K562 (cell line): ENCODE data around the gene CEL. TPM values are rescaled to one million over a fixed set of nuclear protein-coding genes. Genes with fewer than 3 reads are reported as not detected.

Experiments used
- ATAC-seq: fragments of 200-7000 bp; cut with Tn5 transposase; 3 replicates; pipeline ENCODE4 v1.9.1; 2020; ENCODE audit warnings: moderate library complexity
- BruUV-seq: library from RNA; stranded (reverse); fragments of 400-500 nt; replicated peaks from 2 replicates; lab custom pipeline; 2021; lab: Mats Ljungman, UMichigan
- CTCF ChIA-PET: fragments of 300-600 bp; formaldehyde crosslinking; extraction: SDS; loops from one replicate; lab custom pipeline; 2021; ENCODE audit warnings: low intra/inter-chr PET ratio; lab: Yijun Ruan, JAX
- POLR2A ChIA-PET: fragments of 300-600, 350-650 bp; sonication (Branson Sonifier 250); formaldehyde crosslinking; extraction: SDS; loops from one replicate; lab custom pipeline; 2021; ENCODE audit warnings: antibody characterized with exemption, inconsistent platforms; lab: Yijun Ruan, JAX
- DNase-seq, 4 experiments: peaks; one replicate each; pipeline versions ENCODE4 v3.0.0 to v3.0.0-alpha.2; 2011 to 2018; ENCODE audit warnings: low spot score in 3 of 4, mixed read lengths in 3 of 4; ENCODE audit errors: extremely low read depth in 1 of 4
- FAIRE-seq: peaks from 2 replicates; lab custom pipeline; 2011; peaks lifted over from hg19 to GRCh38; lab: Jason Lieb, UNC
- H2AFZ ChIP-seq: 2 replicates; pipeline ENCODE4 v1.6.0; 2011; ENCODE audit warnings: low read depth, low read length, control low read depth, inconsistent platforms
- H3K27ac ChIP-seq: fragments of 200-600 bp; 3 replicates; pipeline ENCODE4 v1.8.0; 2011; ENCODE audit warnings: low read depth, mild to moderate bottlenecking, control low read depth, inconsistent platforms, low read length, moderate library complexity, mixed read lengths; ENCODE audit errors: extremely low read depth
- H3K27me3 ChIP-seq, 2 experiments: fragments of 300-600 bp in 1 of 2; 2 replicates in 1 of 2; 3 replicates in 1 of 2; pipeline versions ENCODE4 v1.6.0 to v1.8.0; 2011; ENCODE audit warnings: inconsistent platforms in 2 of 2, low read length in 2 of 2, mild to moderate bottlenecking in 1 of 2, mixed read lengths in 1 of 2, moderate library complexity in 1 of 2; ENCODE audit not compliant: control insufficient read depth in 2 of 2, insufficient read depth in 2 of 2
- H3K36me3 ChIP-seq: fragments of 300-600 bp; 3 replicates; pipeline ENCODE4 v1.8.0; 2011; ENCODE audit warnings: mild to moderate bottlenecking, low read length, inconsistent platforms; ENCODE audit not compliant: control insufficient read depth, insufficient read depth
- H3K4me1 ChIP-seq, 2 experiments: fragments of 200-600 bp in 1 of 2; replicated peaks in 1 of 2; 2 replicates in 1 of 2; 3 replicates in 1 of 2; pipeline versions ENCODE4 v1.5.1 to v1.8.0; 2011; ENCODE audit warnings: inconsistent platforms in 2 of 2, low read length in 2 of 2, mild to moderate bottlenecking in 1 of 2, mixed read lengths in 1 of 2, moderate library complexity in 1 of 2; ENCODE audit not compliant: control insufficient read depth in 2 of 2, insufficient read depth in 2 of 2
- H3K4me2 ChIP-seq: 2 replicates; pipeline ENCODE4 v1.6.1; 2011; ENCODE audit warnings: low read length, control low read depth, inconsistent platforms, mixed read lengths; ENCODE audit not compliant: insufficient read depth
- H3K4me3 ChIP-seq: fragments of 200-600 bp; sonication (generic), shearing (Covaris generic); 2 replicates; pipeline ENCODE4 v1.5.1; 2016; ENCODE audit warnings: control low read depth, inconsistent platforms
- H3K79me2 ChIP-seq: fragments of 200-600 bp; 3 replicates; pipeline ENCODE4 v1.8.0; 2011; ENCODE audit warnings: low read length, inconsistent platforms; ENCODE audit not compliant: control insufficient read depth, insufficient read depth
- H3K9ac ChIP-seq, 2 experiments: 2 replicates each; pipeline versions ENCODE4 v1.6.0 to v1.6.1; 2011; ENCODE audit warnings: low read depth in 2 of 2, low read length in 2 of 2, control low read depth in 1 of 2, inconsistent platforms in 1 of 2, mild to moderate bottlenecking in 1 of 2, mixed read lengths in 1 of 2; ENCODE audit not compliant: insufficient read depth in 1 of 2
- H3K9me1 ChIP-seq: one replicate; pipeline ENCODE4 v1.6.0; 2011; ENCODE audit warnings: inconsistent platforms, mild to moderate bottlenecking, low read length, moderate library complexity; ENCODE audit not compliant: control insufficient read depth, insufficient read depth
- H3K9me3 ChIP-seq: replicated peaks from 2 replicates; pipeline ENCODE4 v1.5.1; 2011; ENCODE audit warnings: low read depth, low read length, inconsistent platforms; ENCODE audit not compliant: control insufficient read depth, insufficient read depth
- H4K20me1 ChIP-seq: replicated peaks from 2 replicates; pipeline ENCODE4 v1.6.1; 2011; ENCODE audit warnings: low read length, inconsistent platforms, mixed read lengths; ENCODE audit not compliant: control insufficient read depth, insufficient read depth
- DEAF1 ChIP-seq: fragments of 450-650 bp; formaldehyde crosslinking; IDR thresholded peaks from 2 replicates; pipeline ENCODE4 v1.4.0; 2020; ENCODE audit warnings: mild to moderate bottlenecking, moderate library complexity
- EP400 ChIP-seq: fragments of 450-650 bp; IDR thresholded peaks from 2 replicates; pipeline ENCODE4 v1.6.1; 2017; ENCODE audit warnings: antibody characterized with exemption, mild to moderate bottlenecking, moderate library complexity
- GTF2A2 ChIP-seq: IDR thresholded peaks from 2 replicates; pipeline ENCODE4 v1.6.1; 2016; ENCODE audit warnings: mild to moderate bottlenecking, missing genetic modification characterization, missing compliant biosample characterization
- MEF2A ChIP-seq: IDR thresholded peaks from 2 replicates; pipeline ENCODE4 v1.6.1; 2011; ENCODE audit warnings: low read depth, mild to moderate bottlenecking, low read length, moderate library complexity; ENCODE audit not compliant: control insufficient read depth
- SMAD1 ChIP-seq: fragments of 150-350 bp; IDR thresholded peaks from 2 replicates; pipeline ENCODE4 v1.6.1; 2014; ENCODE audit warnings: low read length, low read depth; ENCODE audit not compliant: partially characterized antibody
- ZBTB11 ChIP-seq, 3 experiments: fragments of 200-800 bp in 1 of 3; fragments of 250-450 bp in 1 of 3; fragments of 450-650 bp in 1 of 3; sonication (Bioruptor Pico) in 1 of 3; sonication (Bioruptor generic) in 1 of 3; formaldehyde crosslinking in 1 of 3; IDR thresholded peaks; 2 replicates each; pipeline versions ENCODE4 v1.6.1 to v1.8.0; 2016 to 2022; ENCODE audit warnings: mild to moderate bottlenecking in 2 of 3, missing genetic modification characterization in 2 of 3, missing compliant biosample characterization in 1 of 3, moderate library complexity in 1 of 3
- ZNF239 ChIP-seq: fragments of 250-450 bp; sonication (Bioruptor Pico); IDR thresholded peaks from 2 replicates; pipeline ENCODE4 v1.4.0; 2020; ENCODE audit warnings: mild to moderate bottlenecking
- WGBS: fragments of 100-300 bp; shearing (Covaris generic); methylation state at CpG from one replicate; pipeline ENCODE4 v1.1.6; 2016; ENCODE audit warnings: low coverage, mixed read lengths; ENCODE audit not compliant: insufficient coverage; ENCODE audit errors: missing lambda C conversion rate; 5-methylcytosine and 5-hydroxymethylcytosine counted together
- in situ Hi-C: fragments of 300-500 bp; cut with MboI; formaldehyde crosslinking; loops from 4 replicates; pipeline ENCODE4 v1.15.0; 2018; ENCODE audit warnings: inconsistent platforms, mixed read lengths
- intact Hi-C: fragments of 100-400 bp; cut with micrococcal nuclease; formaldehyde crosslinking; loops from 2 replicates; pipeline ENCODE4 v1.14.2; 2022
- polyA plus RNA-seq, 8 experiments: library from polyadenylated mRNA; depleted of rRNA in 4 of 8; stranded (reverse) in 5 of 8; unstranded in 3 of 8; fragments of >200 nt; fragmentation: Nextera tagmentation in 2 of 8; fragmentation: Illumina TruSeq in 1 of 8; extraction: Ambion mirVana in 2 of 8; extraction: Trizol in 1 of 8; gene quantifications; 2 replicates each; pipeline versions ENCODE4 v1.2.1 to v1.2.3, GENCODE V29; 2011 to 2014; ENCODE audit warnings: inconsistent platforms in 1 of 8, missing spikeins in 1 of 8
- total RNA-seq, 7 experiments: library from RNA; depleted of rRNA in 6 of 7; stranded (reverse); fragments of >200 nt in 6 of 7; fragmentation: Illumina TruSeq in 2 of 7; extraction: Trizol in 2 of 7; gene quantifications; 2 replicates each; pipeline versions ENCODE4 v1.2.1 to v1.2.3, GENCODE V29; 2011 to 2021; ENCODE audit warnings: low replicate concordance in 1 of 7

CEL gene
- total and polyA plus RNA-seq, 9 of the 15 experiments (the other 6 are each of a cell fraction or from before 2014, with no cell fraction given) = 0.09 to 3.0 (median 0.51) TPM; not detected in 2

GRCh38 chr9:133088756-133089155 is 27.0 kb downstream of the CEL start:
- POLR2A ChIA-PET = interaction anchor here (1.2 to 1.3 kb wide), 2 partner anchors 9 to 13 kb away, joined by 3 to 8 read pairs; no protein-coding TSS in a partner anchor
- Histone ChIP-seq H3K27ac (no peak overlapping the region), H4K20me1 (no peaks in the 10 kb centered on the region), H3K4me1 (no peaks in the 10 kb centered on the region; a peak in 1 of 5 replicates), H3K4me3 (no peak overlapping the region), H3K27me3 (no peaks in the 10 kb centered on the region), H3K79me2 (no peaks in the 10 kb centered on the region), H3K9me1 (no peaks in the 10 kb centered on the region), H2AFZ (no peak overlapping the region), H3K9ac (no peak overlapping the region; a peak in 1 of 4 replicates), H3K9me3 (no peaks in the 10 kb centered on the region), H3K36me3 (no peaks in the 10 kb centered on the region), H3K4me2 (no peak overlapping the region)
- WGBS = 36% methylated on average over 7 of the region's 7 CpGs
- no TSS peak for BruUV-seq
- intact Hi-C loops = no loop called here
- FAIRE-seq = no peak
- in situ Hi-C loops = no loop called here
- TF ChIP-seq SMAD1 (no peak), EP400 (no peak), GTF2A2 (tag) (no peak), MEF2A (no peak), DEAF1 (CRISPR knock-in tag) (no peak), ZNF239 (CRISPR knock-in tag) (no peak), ZBTB11 (CRISPR knock-in tag; IDR thresholded peaks at IDR 0.05) (no peak)
- CTCF ChIA-PET = no interaction called here
- no peak for ATAC-seq
- no peak for DNase-seq
